ENCODE measurements around the gene SPAG5.
"Not testable (repeated sequence)": the region's sequence is repeated elsewhere in the genome, so short reads cannot be mapped to it uniquely, and the experiment has no call there.

Gene SPAG5

DNA sequence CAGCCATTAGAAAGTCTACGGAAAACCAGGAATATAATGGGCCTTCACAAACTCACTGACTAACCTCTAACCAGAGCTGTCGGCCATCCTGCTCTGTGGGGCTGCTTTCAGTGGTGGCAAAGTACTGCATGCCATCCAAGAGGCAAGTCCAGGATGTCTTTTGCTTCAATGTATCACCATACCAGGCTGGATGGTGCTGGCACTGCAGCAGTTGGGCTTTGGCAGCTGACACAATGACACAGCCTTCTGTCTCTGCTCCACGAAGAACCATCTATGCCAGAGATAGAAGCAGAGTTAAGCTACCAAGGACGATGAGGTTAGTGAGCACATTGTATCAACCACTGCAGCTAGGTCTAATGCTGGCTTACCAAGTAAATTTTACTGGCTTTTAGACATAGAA lies 24.9 kb upstream of the SPAG5 start:
- peaks cover 96% of the 10 kb centered on the region for H3K36me3 ChIP-seq (ENCODE audit: insufficient read depth, low read length)
- no peaks in the 10 kb centered on the region for H3K27me3 ChIP-seq (ENCODE audit: insufficient read depth, low read length)
- 94% methylated on average over 4 of the region's 4 CpGs for WGBS
- no peaks in the 10 kb centered on the region for H3K9me3 ChIP-seq (ENCODE audit: insufficient read depth, low read depth, low read length)
- no peak overlapping the region for H3K4me3 ChIP-seq (ENCODE audit: low read length)
- H3K4me1 ChIP-seq (ENCODE audit: insufficient read depth, low read length), result no peaks in the 10 kb centered on the region
- no peak overlapping the region for H3K27ac ChIP-seq (ENCODE audit: low read depth, low read length)
- H3K9ac ChIP-seq (ENCODE audit: low read depth, low read length), result no peak overlapping the region

DNA sequence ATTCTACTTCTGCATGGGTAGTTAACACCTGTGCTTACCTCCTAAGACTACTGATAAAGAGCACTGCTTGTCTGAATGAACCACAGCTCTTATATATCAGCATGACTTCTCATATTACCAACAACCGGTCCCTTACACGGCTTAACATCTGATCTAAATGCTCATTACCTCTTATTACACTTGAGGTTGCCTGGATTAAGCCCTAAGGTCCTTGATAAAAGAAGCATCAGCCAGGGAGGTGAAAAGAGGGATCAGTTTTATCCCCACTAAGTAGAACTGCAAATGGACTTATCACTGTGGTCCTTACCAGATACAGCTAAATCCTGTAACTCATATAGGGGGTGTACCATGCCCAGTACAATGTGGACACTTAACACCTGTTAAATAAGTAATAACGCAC lies 23.4 kb upstream of the SPAG5 start:
- no peaks in the 10 kb centered on the region for H3K4me1 ChIP-seq (ENCODE audit: insufficient read depth, low read length)
- H3K36me3 ChIP-seq (ENCODE audit: insufficient read depth, low read length), result peaks cover 97% of the 10 kb centered on the region
- H3K9me3 ChIP-seq (ENCODE audit: insufficient read depth, low read depth, low read length), result no peaks in the 10 kb centered on the region
- H3K27me3 ChIP-seq (ENCODE audit: insufficient read depth, low read length), result no peaks in the 10 kb centered on the region
- H3K4me3 ChIP-seq (ENCODE audit: low read length), result no peak overlapping the region
- 96% methylated on average over 2 of the region's 3 CpGs for WGBS
- no peak overlapping the region for H3K9ac ChIP-seq (ENCODE audit: low read depth, low read length)
- H3K27ac ChIP-seq (ENCODE audit: low read depth, low read length), result no peak overlapping the region

DNA sequence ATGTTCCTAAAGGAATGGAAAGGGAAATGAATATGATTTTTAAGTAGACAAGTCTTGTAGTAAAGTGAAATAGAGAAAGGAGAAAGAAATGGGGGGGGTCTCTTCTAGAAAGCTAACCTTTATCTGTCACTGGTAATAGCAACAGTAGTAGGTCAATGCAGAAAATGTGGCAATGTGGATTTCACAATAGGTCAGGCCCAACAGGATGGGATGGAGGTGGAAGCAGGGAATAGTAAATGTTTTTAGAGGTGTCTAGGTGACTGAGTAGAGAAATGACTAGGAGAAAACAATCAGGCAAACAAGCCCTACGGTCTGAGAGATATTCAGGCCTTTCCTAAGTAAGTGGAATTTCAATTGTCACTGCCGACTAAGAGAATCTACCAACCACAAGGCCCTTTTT lies 21.2 kb upstream of the SPAG5 start:
- no peak overlapping the region for H3K4me3 ChIP-seq (ENCODE audit: low read length)
- no peak overlapping the region for H3K9ac ChIP-seq (ENCODE audit: low read depth, low read length)
- no peaks in the 10 kb centered on the region for H3K4me1 ChIP-seq (ENCODE audit: insufficient read depth, low read length)
- no peak overlapping the region for H3K27ac ChIP-seq (ENCODE audit: low read depth, low read length)
- no peaks in the 10 kb centered on the region for H3K27me3 ChIP-seq (ENCODE audit: insufficient read depth, low read length)
- no peaks in the 10 kb centered on the region for H3K9me3 ChIP-seq (ENCODE audit: insufficient read depth, low read depth, low read length)
- peaks cover 100% of the 10 kb centered on the region for H3K36me3 ChIP-seq (ENCODE audit: insufficient read depth, low read length)
- WGBS, result 98% methylated on average over 2 of the region's 2 CpGs

DNA sequence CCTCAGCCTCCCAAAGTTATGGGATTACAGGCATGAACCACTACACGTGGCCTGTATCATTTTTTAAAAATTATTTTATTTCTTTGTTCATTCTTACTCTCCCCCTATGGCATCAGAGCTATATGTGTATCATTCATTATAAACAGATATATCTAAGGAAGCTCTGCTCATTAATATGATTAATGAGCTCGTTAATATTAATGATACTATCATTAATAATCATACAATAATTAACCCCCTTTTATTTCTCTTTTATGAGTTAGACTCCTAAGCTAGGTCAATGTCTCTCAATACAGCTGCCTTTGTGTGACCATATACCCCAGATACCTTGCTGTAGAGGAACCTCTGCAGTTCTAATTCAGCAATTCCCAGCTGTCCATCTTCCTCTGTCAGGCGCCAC lies 19.6 kb upstream of the SPAG5 start:
- peaks cover 99% of the 10 kb centered on the region for H3K36me3 ChIP-seq (ENCODE audit: insufficient read depth, low read length)
- no peak overlapping the region for H3K27ac ChIP-seq (ENCODE audit: low read depth, low read length)
- H3K27me3 ChIP-seq (ENCODE audit: insufficient read depth, low read length), result no peaks in the 10 kb centered on the region
- H3K9ac ChIP-seq (ENCODE audit: low read depth, low read length), result no peak overlapping the region
- WGBS, result 93% methylated on average over 2 of the region's 3 CpGs
- H3K4me3 ChIP-seq (ENCODE audit: low read length), result no peak overlapping the region
- H3K9me3 ChIP-seq (ENCODE audit: insufficient read depth, low read depth, low read length), result no peaks in the 10 kb centered on the region
- no peaks in the 10 kb centered on the region for H3K4me1 ChIP-seq (ENCODE audit: insufficient read depth, low read length)

DNA sequence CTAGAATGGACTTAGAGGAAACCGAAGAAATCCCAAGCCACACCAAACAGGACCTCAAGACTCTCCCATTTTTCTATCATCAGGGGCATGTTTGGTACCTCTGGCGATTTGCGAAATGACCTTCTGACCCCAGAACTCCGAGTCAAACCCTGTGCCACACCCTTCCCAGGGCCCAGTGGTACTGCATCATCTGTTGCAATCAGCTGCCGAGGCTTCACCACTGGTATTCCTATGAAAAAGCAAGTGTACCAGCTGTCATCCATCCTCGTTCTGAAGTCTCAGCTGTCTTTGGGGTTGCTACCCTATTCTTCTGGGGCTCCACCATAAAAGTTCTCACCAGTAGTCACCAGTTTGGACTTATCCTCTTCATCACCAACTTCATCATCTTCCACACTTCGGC lies 17.5 kb upstream of the SPAG5 start:
- WGBS, result 95% methylated on average over 7 of the region's 7 CpGs
- no peak overlapping the region for H3K9ac ChIP-seq (ENCODE audit: low read depth, low read length)
- H3K27ac ChIP-seq (ENCODE audit: low read depth, low read length), result no peak overlapping the region
- no peaks in the 10 kb centered on the region for H3K27me3 ChIP-seq (ENCODE audit: insufficient read depth, low read length)
- H3K4me1 ChIP-seq (ENCODE audit: insufficient read depth, low read length), result no peaks in the 10 kb centered on the region
- no peaks in the 10 kb centered on the region for H3K9me3 ChIP-seq (ENCODE audit: insufficient read depth, low read depth, low read length)
- H3K4me3 ChIP-seq (ENCODE audit: low read length), result no peak overlapping the region
- H3K36me3 ChIP-seq (ENCODE audit: insufficient read depth, low read length), result peaks cover 98% of the 10 kb centered on the region

DNA sequence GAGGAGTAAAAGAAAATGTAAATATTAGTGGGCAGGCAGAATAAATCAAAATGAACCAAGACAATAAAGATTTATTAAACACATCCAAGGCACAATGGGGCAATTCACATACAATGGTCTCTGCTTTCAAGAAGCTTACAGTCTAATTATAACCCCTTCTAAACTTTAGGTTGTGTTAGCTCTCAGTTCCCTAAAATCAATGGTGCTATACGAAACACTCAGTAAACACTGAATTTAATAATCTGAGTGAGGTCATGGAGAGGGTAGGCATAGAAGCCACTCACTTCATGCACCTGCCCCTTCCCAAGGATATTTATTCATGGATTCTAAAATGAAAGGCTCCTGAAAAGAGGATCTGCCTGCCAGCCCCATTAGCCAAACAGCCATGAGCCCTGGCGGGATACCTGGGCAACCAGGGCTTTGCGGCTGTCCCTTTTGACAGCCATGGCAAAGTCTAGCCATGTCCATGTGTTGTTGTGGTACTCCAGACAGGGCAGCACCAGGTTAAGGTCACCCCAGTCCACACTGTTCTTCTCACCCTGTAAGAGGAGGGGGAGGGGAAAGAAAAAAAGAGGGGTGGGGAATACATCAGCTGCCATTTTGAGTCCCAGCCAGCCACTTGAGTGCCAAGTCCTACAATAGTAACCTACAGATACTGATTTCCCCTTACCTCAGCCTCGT lies 16.6 kb upstream of the SPAG5 start:
- WGBS, result 93% methylated on average over 3 of the region's 4 CpGs
- no peaks in the 10 kb centered on the region for H3K9me3 ChIP-seq (ENCODE audit: insufficient read depth, low read depth, low read length)
- no peak overlapping the region for H3K27ac ChIP-seq (ENCODE audit: low read depth, low read length)
- H3K4me1 ChIP-seq (ENCODE audit: insufficient read depth, low read length), result no peaks in the 10 kb centered on the region
- H3K27me3 ChIP-seq (ENCODE audit: insufficient read depth, low read length), result no peaks in the 10 kb centered on the region
- H3K4me3 ChIP-seq (ENCODE audit: low read length), result no peak overlapping the region
- H3K9ac ChIP-seq (ENCODE audit: low read depth, low read length), result no peak overlapping the region
- H3K36me3 ChIP-seq (ENCODE audit: insufficient read depth, low read length), result peaks cover 98% of the 10 kb centered on the region

DNA sequence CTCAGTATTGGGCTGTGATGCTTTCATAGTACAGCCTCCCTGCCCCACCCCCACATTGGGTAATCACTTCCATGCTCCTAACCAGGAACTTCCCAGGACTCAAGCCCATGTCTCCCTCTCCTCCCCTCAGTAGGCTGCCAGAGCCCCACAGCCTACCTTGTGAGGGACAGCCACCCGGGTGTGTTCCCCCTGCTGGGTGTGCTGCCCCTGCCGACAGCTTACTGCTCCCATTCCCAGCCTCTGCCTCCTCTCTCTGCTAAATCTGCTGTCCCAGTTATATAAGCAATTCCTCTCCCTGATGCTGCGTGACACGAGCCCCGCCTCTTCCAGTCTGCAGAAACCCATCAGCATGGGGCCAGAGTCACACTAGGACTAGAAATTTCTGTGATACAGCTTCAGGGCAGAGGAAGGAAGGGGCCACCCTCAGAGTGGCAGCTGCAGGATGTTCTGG lies 15.1 kb upstream of the SPAG5 start, which contains the start of gene RSKR:
Gene RSKR, minus strand, starts transcription at position 255 of the 451 bp plus-strand sequence. Its CDS starts 24 bp downstream, at position 231.
- 96% methylated on average over 5 of the region's 5 CpGs for WGBS
- Histone ChIP-seq H3K27me3 (ENCODE audit: insufficient read depth, low read length) (no peaks in the 10 kb centered on the region), H3K27ac (ENCODE audit: low read depth, low read length) (no peak within 1 kb of the TSS), H3K9me3 (ENCODE audit: insufficient read depth, low read depth, low read length) (no peaks in the 10 kb centered on the region), H3K4me1 (ENCODE audit: insufficient read depth, low read length) (no peaks in the 10 kb centered on the region), H3K4me3 (ENCODE audit: low read length) (no peak within 1 kb of the TSS), H3K9ac (ENCODE audit: low read depth, low read length) (no peak within 1 kb of the TSS), H3K36me3 (ENCODE audit: insufficient read depth, low read length) (peaks cover 96% of the 10 kb centered on the region)

DNA sequence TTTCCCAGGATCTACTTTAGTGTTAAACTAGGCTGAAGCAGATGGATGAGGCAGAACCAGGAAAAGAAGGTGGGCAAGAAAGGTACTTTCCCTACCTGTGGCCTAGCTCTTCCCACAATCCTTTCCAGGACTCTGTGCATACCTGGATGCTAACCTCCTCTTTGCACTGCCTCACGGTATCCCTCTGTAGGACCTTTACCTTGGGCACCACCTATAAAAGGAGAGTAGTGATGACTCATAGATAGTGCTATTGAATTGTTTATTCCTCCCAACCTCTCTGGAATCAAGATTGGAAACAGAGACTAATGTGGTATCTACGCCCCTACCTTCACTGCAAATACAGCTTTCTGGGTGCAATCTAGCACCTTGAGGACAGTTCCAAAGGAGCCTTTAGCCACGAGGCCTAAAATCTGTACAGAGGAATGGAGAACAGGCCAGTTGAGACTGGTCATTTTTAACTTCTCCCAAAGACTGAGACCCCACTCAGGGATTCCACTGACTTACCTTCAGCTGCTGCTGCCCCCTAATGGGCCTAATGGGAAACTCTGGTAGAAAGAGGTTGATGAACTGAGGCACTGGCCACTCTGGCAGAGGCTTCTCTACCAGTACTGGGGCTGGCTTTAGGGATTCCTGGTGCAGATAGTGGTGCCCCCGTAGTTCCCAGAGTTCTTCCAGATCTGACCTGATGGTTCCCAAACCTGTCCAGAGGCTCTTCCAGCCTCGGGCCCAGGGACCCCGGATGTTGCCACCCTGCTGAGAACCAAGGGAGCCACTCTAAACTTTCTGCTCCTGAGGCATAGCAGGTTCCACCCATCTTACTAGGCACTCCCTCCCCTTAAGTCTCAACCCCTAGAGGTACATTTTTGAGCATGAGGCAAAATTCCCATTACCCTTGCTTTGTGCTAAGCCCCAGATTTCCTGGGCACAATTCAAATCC lies 14.4 kb upstream of the SPAG5 start:
- Histone ChIP-seq H3K27me3 (ENCODE audit: insufficient read depth, low read length) (no peaks in the 10 kb centered on the region), H3K36me3 (ENCODE audit: insufficient read depth, low read length) (peaks cover 96% of the 10 kb centered on the region), H3K9me3 (ENCODE audit: insufficient read depth, low read depth, low read length) (no peaks in the 10 kb centered on the region), H3K4me1 (ENCODE audit: insufficient read depth, low read length) (no peaks in the 10 kb centered on the region), H3K9ac (ENCODE audit: low read depth, low read length) (no peak overlapping the region), H3K27ac (ENCODE audit: low read depth, low read length) (no peak overlapping the region), H3K4me3 (ENCODE audit: low read length) (no peak overlapping the region)
- WGBS, result 91% methylated on average over 6 of the region's 6 CpGs

DNA sequence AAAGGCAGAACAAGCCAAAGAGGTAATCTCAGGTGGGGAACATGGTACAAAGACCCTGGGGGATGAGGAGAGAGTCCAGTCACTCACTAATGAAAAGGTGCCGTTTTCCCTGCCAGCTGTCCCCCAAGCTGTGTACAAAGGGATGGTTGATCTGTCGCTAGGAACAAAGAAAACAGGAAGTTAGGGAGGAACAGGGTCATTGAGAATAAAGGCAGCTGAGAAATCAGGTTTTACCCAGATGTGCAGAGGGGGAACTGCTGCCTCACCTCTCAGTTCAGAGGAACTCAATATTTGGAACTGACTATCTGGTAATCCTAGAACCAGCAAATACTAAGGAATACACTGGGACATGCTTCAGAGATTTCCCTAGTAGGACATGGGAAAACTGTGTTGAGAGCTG lies 13.7 kb upstream of the SPAG5 start:
- Histone ChIP-seq H3K36me3 (ENCODE audit: insufficient read depth, low read length) (peaks cover 95% of the 10 kb centered on the region), H3K4me3 (ENCODE audit: low read length) (no peak overlapping the region), H3K9me3 (ENCODE audit: insufficient read depth, low read depth, low read length) (no peaks in the 10 kb centered on the region), H3K9ac (ENCODE audit: low read depth, low read length) (no peak overlapping the region), H3K27me3 (ENCODE audit: insufficient read depth, low read length) (no peaks in the 10 kb centered on the region), H3K4me1 (ENCODE audit: insufficient read depth, low read length) (no peaks in the 10 kb centered on the region), H3K27ac (ENCODE audit: low read depth, low read length) (no peak overlapping the region)
- 92% methylated on average over 2 of the region's 2 CpGs for WGBS

DNA sequence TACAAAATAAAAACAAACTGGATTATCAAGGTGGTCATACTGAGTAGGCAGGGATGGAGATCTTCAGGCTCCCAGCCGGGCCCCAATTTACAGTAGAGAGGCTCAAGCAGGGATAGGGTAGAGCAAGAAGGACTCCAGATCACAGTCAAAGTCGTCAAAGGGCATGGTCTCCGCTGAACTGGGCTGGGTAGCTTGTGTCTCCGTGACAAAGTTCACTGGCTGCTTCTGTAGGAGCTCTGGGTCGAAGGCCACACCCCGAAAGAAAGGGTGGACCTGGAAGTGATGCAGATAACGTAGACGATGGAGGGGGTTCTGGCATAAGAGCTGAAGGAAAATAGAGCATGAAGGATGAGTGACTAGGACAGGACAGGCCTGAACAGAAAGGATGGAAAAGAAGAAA lies 11.6 kb upstream of the SPAG5 start:
- Histone ChIP-seq H3K4me3 (ENCODE audit: low read length) (no peak overlapping the region), H3K36me3 (ENCODE audit: insufficient read depth, low read length) (peaks cover 87% of the 10 kb centered on the region), H3K4me1 (ENCODE audit: insufficient read depth, low read length) (no peaks in the 10 kb centered on the region), H3K27ac (ENCODE audit: low read depth, low read length) (no peak overlapping the region), H3K27me3 (ENCODE audit: insufficient read depth, low read length) (no peaks in the 10 kb centered on the region), H3K9ac (ENCODE audit: low read depth, low read length) (no peak overlapping the region), H3K9me3 (ENCODE audit: insufficient read depth, low read depth, low read length) (no peaks in the 10 kb centered on the region)
- WGBS, result 92% methylated on average over 8 of the region's 8 CpGs

DNA sequence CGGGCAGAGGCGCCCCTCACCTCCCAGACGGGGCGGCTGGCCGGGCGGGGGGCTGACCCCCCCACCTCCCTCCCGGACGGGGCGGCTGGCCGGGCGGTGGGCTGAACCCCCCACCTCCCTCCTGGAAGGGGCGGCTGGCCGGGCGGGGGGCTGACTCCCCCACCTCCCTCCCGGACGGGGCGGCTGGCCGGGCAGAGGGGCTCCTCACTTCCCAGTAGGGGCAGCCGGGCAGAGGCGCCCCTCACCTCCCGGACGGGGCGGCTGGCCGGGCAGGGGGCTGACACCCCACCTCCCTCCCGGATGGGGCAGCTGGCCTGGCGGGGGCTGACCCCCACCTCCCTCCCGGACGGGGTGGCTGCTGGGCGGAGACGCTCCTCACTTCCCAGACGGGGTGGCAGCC lies 5.2 kb upstream of the SPAG5 start:
- WGBS, result 91% methylated on average over 20 of the region's 31 CpGs
- not testable (repeated sequence) for H3K27ac ChIP-seq (ENCODE audit: low read depth, low read length); H3K4me3 ChIP-seq (ENCODE audit: low read length); H3K4me1 ChIP-seq (ENCODE audit: insufficient read depth, low read length); H3K9ac ChIP-seq (ENCODE audit: low read depth, low read length); H3K9me3 ChIP-seq (ENCODE audit: insufficient read depth, low read depth, low read length); H3K27me3 ChIP-seq (ENCODE audit: insufficient read depth, low read length)
- peaks cover 27% of the 10 kb centered on the region; the same call in 1 of the 2 replicates for H3K36me3 ChIP-seq (ENCODE audit: insufficient read depth, low read length)

Data from HUES64 (cell line).